ENCODE data around the gene PCBP1.
A peak's percentile ranks its signal among the peaks of the same experiment; 100 is the strongest.
"Not testable (repeated sequence)": the region's sequence is repeated elsewhere in the genome, so short reads cannot be mapped to it uniquely, and the experiment has no call there.

The PCBP1 gene

DNA sequence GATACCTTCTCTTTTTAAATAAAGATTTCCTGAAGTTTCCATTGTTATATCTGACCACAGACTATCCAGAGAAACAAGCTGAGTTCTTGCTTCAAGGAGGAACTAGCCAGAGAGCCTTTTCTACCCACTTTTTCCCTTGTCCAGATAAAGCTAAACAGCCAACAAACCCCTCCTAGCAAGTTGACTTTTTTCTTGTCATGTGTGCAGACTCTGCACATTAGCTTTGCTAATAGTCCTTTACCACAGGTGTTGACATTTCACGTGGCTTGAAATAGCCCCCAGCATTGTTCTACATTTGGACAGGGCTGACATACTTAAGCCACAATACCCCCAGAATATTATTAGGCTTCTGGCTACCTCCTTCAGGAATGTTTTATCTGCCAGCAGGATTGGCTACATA, 40.7 kb downstream of the PCBP1 start:
- DNase-seq, result no peak

DNA sequence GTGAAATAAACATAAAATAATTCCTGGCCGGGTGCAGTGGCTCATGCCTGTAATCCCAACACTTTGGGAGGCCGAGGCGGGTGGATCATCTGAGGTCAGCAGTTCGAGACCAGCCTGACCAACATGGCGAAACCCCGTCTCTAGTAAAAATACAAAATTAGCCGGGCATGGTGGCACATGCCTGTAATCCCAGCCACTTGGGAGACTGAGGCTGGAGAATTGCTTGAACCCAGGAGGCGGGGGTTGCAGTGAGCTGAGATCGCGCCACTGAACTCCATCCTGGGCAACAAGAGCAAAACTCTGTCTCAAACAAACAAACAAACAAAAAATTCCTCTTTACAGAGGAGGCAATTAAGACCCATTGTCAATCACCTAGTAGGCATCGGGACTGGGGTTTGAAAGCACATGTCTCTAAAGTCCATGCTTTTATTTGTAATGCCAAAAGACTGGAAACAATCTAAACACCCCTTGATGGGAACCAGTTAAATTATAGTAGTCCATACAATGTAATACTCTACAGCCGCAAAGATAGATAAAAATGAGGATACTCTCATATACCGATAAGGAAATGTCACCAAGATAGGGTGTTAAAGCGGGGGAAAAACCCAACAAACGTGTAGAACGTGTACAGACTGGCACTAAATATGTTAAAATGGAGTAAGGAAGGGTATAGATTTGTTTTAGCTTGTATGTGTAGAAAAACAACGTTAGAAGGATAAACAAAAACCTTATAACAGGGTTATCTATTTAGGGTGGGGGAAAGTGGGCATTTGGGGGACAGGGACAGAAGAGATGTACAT, 44.3 kb downstream of the PCBP1 start:
- DNase-seq, result not testable (repeated sequence)

DNA sequence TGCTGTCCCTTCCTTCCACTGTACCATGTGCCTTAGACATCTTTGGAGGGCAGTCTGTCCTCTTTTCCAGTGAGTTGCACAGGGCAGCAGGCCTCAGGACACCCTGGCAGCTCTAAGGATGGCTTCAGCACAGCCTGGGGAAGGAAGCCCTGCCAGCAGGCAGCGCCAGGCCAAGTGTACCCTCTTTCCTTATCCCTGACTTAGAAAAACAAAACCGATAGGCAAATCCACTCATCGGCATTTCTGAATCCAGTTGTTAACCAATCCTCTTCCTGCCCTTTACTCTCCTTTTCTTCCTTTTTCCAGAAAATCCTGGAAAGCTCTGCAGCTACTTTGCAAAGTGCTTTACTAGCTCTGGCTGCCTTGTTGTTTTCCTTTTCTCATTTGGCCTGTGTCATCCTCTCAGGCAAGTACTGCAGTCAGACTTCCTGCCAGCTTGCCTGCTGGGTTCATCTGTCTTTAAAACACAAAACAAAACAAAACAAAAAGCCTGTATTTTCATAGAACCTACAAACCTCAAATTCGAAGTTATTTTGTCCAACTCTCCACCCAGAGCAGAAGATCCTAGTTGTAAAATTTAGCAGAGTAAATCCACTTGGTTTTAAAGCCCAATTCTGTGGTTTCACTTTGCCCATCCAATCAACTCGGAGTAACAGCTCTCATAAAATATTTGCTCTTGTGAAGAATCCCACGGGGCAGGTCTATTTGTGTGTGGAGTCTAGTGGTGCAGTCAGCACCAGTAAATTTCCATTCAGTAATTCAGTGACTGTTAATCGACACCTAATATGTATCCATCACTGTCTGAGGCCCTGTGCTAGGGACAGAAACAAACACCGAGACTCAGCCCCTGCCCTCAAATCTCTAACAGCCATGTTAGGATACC, 45.2 kb downstream of the PCBP1 start:
- peak; percentile 56 for DNase-seq

DNA sequence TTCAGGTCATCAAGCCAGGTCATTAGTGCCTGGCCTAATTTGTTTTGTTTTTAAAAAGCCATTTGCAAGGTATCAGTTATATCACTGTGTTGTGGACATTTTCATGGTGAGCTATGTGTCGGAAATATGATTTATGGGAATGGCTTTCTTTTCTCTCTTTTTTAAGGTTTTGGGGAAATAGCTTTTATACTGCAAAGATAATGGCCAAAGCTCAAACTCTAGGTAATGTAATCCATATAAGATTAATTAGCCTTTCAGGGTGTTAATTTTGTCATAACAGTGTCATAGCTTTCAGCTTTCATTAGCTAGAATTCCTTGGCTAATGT, 45.8 kb downstream of the PCBP1 start:
- DNase-seq, result no peak

DNA sequence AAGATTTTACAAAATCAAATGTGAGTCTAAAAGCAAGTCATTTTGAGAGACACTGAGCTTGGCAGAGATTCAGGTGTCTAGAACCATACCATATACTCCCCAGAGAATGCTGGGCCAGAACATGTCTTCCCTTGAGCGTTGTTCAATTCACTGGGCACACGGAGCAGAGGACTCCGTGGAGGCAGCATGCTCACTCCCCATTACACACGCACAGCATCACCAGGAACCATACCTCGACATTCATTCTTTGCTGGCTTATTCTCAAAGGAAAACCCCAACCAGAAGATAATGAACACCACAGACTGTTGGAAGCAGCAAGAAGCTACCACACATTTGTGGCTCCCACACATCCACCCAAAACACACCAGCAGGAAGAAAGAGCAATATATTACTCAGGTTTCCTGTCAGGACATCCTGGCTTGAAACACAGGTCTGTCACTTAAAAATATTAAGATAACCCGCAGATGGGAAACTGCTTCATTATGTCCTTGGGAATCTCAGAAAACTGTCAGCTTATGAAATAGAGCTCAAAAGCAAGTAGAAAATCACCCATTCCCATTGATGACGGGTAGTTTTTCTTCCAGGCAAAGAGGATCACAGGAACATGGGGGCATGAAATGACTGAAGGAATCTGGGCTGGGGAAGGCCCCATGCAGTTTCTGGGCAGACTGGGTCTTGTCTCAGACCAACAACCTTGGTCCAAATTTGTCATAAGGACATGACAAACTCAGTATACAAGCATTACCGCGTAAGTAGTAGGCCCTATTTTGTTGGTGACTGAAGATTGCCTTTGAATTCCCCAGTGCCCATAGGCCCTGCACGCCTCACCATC, 46.4 kb downstream of the PCBP1 start:
- no peak for DNase-seq

DNA sequence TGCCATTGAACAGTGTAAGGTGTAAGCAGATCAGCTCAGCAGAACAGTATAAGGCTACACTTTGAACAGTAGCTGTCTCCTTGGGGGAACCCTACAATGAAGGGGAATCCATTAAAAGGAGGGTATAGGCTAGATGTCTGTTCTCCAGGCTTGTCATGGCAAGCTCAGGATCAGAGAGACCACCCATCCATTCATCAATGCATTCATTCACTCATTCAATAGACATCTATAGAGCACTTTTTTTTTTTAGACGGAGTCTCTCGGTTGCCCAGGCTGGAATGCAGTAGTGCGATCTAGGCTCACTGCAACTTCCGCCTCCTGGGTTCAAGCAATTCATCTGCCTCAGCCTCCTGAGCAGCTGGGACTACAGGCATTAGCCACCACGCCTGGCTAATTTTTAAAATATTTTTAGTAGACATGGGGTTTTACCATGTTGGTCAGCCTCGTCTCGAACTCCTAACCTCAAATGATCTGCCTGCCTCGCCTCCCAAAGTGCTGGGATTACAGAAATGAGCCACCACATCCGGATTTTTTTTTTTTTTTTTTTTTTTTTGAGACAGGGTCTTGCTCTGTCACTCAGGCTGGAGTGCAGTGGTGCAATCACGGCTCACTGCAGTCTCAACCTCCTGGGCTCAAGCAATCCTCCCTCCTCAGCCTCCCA, 47.2 kb downstream of the PCBP1 start:
- not testable (repeated sequence) for DNase-seq

Data from fibroblast of skin of right biceps (primary cell).